AG10803 (cell line): Measurements from ENCODE around the gene DIS3L.
"Not testable (repeated sequence)": the region's sequence is repeated elsewhere in the genome, so short reads cannot be mapped to it uniquely, and the experiment has no call there.

Experiments used
- DNase-seq: peaks from one replicate; pipeline ENCODE4 v3.0.0; 2010; ENCODE audit warnings: low read depth
- H3K4me3 ChIP-seq: 2 replicates; pipeline ENCODE4 v1.5.1; 2011; ENCODE audit warnings: mild to moderate bottlenecking, low read length, control low read depth
- CTCF ChIP-seq: conservative IDR thresholded peaks from 2 replicates; pipeline ENCODE4 v1.5.1; 2011; ENCODE audit warnings: mild to moderate bottlenecking, low read length, control low read depth, inconsistent platforms

DIS3L gene

DNA sequence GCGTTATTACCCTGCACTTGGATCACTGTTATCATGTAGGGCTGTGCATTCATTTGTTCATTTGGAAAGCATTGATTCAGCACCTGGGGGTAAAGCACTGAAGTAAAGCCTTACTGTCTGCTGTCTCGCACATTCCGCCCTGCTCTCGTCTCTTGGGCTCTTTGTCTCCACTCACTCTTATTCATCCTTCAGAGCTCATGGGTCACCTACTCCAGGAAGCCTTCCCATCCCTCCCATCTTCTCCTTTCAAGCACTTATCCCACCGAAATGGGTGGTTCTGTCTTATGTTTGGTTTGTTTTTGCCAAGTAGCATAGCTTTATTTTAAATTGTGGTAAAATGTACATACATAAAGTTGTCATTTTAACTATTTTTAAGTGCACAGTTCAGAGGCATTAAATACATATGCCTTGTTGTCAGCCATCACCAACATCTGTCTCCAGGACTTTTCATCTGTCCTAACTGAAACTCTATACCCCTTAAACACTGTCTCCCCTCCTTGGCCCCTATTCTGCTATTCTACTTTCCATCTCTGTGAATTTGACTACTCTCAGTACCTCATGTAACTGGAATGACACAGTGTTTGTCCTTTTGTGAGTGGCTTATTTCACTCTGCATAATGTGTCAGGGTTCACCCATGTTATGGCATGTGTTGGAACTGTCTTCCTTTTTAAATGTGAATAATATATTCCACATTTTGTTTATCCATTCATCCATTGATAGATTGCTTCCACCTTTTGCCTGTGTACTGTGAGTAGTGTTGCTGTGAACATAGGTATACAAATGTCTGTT, 9.3 kb downstream of the DIS3L start:
- DNase-seq, result no peak
- H3K4me3 ChIP-seq, result no peak overlapping the region
- TF ChIP-seq CTCF, result no peak

DNA sequence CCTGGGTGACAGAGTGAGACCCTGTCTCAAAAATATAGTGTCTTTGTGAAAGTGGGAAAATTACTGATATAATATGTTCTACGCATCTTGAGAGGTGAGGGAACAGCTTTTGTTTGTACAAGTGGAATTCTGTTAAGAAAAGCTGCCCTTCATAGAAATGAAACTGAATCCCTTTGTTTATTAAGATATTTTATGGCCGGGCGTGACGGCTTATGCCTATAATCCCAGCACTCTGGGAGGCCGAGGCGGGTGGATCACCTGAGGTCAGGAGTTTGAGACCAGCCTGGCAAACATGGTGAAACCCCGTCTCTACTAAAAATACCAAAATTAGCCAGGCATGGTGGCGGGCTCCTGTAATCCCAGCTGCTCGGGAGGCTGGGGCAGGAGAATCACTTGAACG, 11.1 kb downstream of the DIS3L start:
- DNase-seq, H3K4me3 ChIP-seq: not testable (repeated sequence)

DNA sequence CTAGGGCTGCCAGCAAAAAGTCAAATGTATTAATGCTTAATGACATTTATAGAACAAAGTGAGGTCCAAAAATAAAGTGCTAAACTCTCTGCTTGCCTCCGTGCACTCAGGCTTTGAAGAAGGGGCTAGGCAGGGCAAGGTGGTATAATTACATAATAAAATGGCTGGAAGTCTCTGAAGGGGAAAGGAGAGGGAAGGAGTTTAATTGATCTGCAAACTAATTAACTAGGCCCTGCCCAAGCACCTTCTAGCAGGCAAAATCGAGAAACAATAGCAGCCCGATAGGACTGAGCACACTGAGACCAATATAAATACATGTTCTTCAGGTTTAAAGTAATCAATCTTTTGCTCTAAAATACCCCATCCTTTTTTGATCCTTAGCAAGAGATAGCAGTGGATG, 13.0 kb downstream of the DIS3L start:
- no peak for DNase-seq
- TF ChIP-seq CTCF, result no peak
- H3K4me3 ChIP-seq, result no peak overlapping the region

- TF ChIP-seq CTCF, result no peak
- no peak for DNase-seq
- H3K4me3 ChIP-seq, result no peak overlapping the region
Measured at GRCh38 chr15:66308531-66308930, 15.2 kb downstream of the DIS3L start.

- no peak for TF ChIP-seq CTCF
- DNase-seq, result no peak
- no peak overlapping the region for H3K4me3 ChIP-seq
Measured at GRCh38 chr15:66309828-66310227, 16.5 kb downstream of the DIS3L start.

DNA sequence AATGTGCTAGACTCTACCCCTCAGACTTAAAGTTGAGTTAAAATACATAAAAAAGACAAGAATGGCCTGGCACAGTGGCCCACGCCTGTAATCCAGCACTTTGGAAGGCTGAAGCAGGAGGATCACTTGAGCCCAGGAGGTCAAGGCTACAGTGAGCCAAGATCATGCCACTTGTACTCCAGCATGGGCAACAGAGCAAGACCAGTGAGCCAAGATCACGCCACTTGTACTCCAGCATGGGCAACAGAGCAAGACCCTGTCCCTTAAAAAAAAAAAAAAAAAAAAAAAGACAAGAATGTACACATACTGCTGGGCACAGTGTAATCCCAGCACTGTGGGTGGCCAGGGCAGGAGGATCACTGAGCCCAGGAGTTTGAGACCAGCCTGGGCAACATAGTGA, 17.4 kb downstream of the DIS3L start:
- DNase-seq, result no peak
- no peak for TF ChIP-seq CTCF
- H3K4me3 ChIP-seq, result no peak overlapping the region

GRCh38 chr15:66312144-66312543, 18.8 kb downstream of the DIS3L start:
- no peak overlapping the region for H3K4me3 ChIP-seq
- no peak for TF ChIP-seq CTCF

More at GRCh38 chr15:66312144-66312543, 18.8 kb downstream of the DIS3L start:
- no peak for DNase-seq
